Activated CD4-positive, alpha-beta T cell treated with anti-CD3 and anti-CD28 coated beads, Interleukin-2, amount 10 ng/mL, durations not matched to agents 24 days and 14 days (primary cell): ENCODE data around the gene PGLYRP3. TPM values are rescaled to one million over a fixed set of nuclear protein-coding genes. Genes with fewer than 3 reads are reported as not detected.

Experiments
- DNase-seq: peaks from one replicate; pipeline ENCODE4 v3.0.0; 2022
- H3K27ac Mint-ChIP-seq: one replicate; pipeline ENCODE4 v1.8.0; 2022; ENCODE audit warnings: mild to moderate bottlenecking, mixed read lengths
- H3K27me3 Mint-ChIP-seq: one replicate; pipeline ENCODE4 v1.8.0; 2022; ENCODE audit warnings: mixed read lengths
- H3K36me3 Mint-ChIP-seq: one replicate; pipeline ENCODE4 v1.8.0; 2022; ENCODE audit warnings: low read depth, mild to moderate bottlenecking, mixed read lengths
- H3K4me1 Mint-ChIP-seq: one replicate; pipeline ENCODE4 v1.8.0; 2021; ENCODE audit warnings: mixed read lengths
- H3K4me3 Mint-ChIP-seq: one replicate; pipeline ENCODE4 v1.8.0; 2022; ENCODE audit warnings: mild to moderate bottlenecking, moderate library complexity, mixed read lengths
- H3K9me3 Mint-ChIP-seq: one replicate; pipeline ENCODE4 v1.8.0; 2021; ENCODE audit warnings: mixed read lengths
- intact Hi-C: fragments of 100-400 bp; cut with micrococcal nuclease; formaldehyde crosslinking; loops from one replicate; pipeline ENCODE4 v1.15.1; 2023
- total RNA-seq: library from RNA; stranded (reverse); gene quantifications from 2 replicates; pipeline ENCODE4 v1.2.3, GENCODE V29; 2022

The PGLYRP3 gene
- total RNA-seq, 1 donor from 2014 or later, result not detected

GRCh38 chr1:153277852-153278251, 34.9 kb downstream of the PGLYRP3 start:
- Mint-ChIP-seq H3K27ac (no peak overlapping the region), H3K9me3 (no peaks in the 10 kb centered on the region), H3K4me1 (no peaks in the 10 kb centered on the region), H3K36me3 (no peaks in the 10 kb centered on the region), H3K27me3 (peaks cover 45% of the 10 kb centered on the region), H3K4me3 (no peak overlapping the region)
- intact Hi-C loops, result no loop called here
- DNase-seq, result peak; percentile 77

GRCh38 chr1:153272186-153272585, 40.6 kb downstream of the PGLYRP3 start:
- Mint-ChIP-seq H3K36me3 (no peaks in the 10 kb centered on the region), H3K4me1 (no peaks in the 10 kb centered on the region), H3K9me3 (no peaks in the 10 kb centered on the region), H3K4me3 (no peak overlapping the region), H3K27ac (no peak overlapping the region), H3K27me3 (peaks cover 41% of the 10 kb centered on the region)
- no peak for DNase-seq
- intact Hi-C loops, result no loop called here

DNA sequence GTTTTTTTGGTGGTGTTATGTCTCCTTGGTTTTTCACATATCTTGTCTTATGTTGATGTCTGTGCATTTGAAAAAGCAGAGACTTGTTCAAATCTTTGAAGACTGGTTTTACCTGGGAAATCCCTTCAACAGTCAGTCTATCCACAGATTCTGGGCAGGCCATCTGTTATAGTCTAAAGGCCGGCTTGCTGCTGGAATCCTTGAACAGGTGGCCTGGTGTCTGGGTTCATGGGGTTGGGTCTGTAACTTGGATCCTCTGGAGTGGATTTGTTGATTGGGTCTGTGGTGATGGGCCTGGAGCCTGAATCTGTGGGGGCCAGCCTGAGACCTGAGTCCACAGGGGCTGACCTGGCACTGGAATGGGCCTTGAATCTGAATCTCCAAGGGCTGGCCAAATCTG, 41.0 kb downstream of the PGLYRP3 start:
- Mint-ChIP-seq H3K27ac (no peak overlapping the region), H3K36me3 (no peaks in the 10 kb centered on the region), H3K27me3 (peaks cover 43% of the 10 kb centered on the region), H3K4me3 (no peak overlapping the region), H3K9me3 (no peaks in the 10 kb centered on the region), H3K4me1 (no peaks in the 10 kb centered on the region)
- intact Hi-C loops, result no loop called here
- no peak for DNase-seq

- intact Hi-C loops, result no loop called here
- peaks cover 14% of the 10 kb centered on the region for H3K4me1 Mint-ChIP-seq
- DNase-seq, result no peak
- H3K27ac Mint-ChIP-seq, result no peak overlapping the region
- H3K27me3 Mint-ChIP-seq, result peaks cover 68% of the 10 kb centered on the region
- H3K4me3 Mint-ChIP-seq, result no peak overlapping the region
- no peaks in the 10 kb centered on the region for H3K9me3 Mint-ChIP-seq
- peaks cover 1% of the 10 kb centered on the region for H3K36me3 Mint-ChIP-seq
Observed at GRCh38 chr1:153265457-153265856, 47.3 kb downstream of the PGLYRP3 start.

DNA sequence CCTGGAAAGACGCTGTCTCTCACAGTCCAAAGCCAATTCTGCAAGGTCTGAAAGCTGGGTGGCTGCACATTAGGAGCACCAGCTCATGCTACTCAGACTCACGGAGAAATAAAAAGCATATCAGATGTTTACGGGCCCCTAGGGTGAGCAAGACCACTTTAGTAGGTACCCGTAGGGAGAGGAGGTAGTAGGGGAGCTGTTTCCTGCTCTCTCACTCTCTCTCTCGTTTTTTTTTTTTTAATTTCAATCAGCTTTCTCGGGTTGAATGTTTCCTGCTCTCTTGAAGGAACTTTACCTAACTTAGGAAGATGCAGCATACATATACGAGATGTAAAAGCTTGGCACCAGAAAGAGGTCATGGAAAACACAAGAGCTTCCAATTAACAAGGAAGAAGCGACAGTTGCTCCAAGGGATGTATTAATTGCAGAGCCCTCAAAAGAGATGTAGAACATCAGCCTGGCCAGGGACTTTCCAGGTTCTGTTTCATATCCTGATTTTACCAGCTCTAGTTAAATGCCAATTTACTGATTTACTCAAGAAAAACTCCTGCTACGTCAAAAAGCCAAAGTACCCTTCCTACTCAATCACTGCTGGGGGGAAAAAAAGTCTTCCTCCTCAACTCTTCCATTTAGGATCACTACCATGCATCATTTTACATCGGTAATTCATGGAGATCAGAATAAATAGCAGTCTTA, 50.1 kb downstream of the PGLYRP3 start:
- peaks cover 18% of the 10 kb centered on the region for H3K4me1 Mint-ChIP-seq
- peaks cover 80% of the 10 kb centered on the region for H3K27me3 Mint-ChIP-seq
- H3K27ac Mint-ChIP-seq, result no peak overlapping the region
- intact Hi-C loops, result no loop called here
- no peaks in the 10 kb centered on the region for H3K9me3 Mint-ChIP-seq
- H3K36me3 Mint-ChIP-seq, result peaks cover 3% of the 10 kb centered on the region
- H3K4me3 Mint-ChIP-seq, result peak overlapping the region; percentile 9
- no peak for DNase-seq

DNA sequence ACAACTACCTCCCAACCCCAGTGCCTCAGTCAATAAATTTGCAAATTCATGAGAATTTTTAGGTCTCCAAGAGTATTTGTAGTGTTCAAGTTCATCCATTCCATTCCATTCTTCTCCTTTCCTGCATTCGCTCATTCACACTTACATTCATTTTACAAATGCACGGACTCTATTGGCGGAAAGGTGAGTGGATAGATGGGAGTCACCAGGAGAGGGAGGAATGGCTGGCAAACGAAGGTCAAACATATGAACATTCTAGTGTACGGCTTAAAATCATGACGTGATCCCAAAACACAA, 50.7 kb downstream of the PGLYRP3 start:
- peaks cover 77% of the 10 kb centered on the region for H3K27me3 Mint-ChIP-seq
- H3K27ac Mint-ChIP-seq, result no peak overlapping the region
- intact Hi-C loops, result no loop called here
- H3K9me3 Mint-ChIP-seq, result no peaks in the 10 kb centered on the region
- DNase-seq, result no peak
- peaks cover 3% of the 10 kb centered on the region for H3K36me3 Mint-ChIP-seq
- H3K4me1 Mint-ChIP-seq, result peaks cover 18% of the 10 kb centered on the region
- H3K4me3 Mint-ChIP-seq, result peak overlapping the region; percentile 57

GRCh38 chr1:153261281-153262069, 51.3 kb downstream of the PGLYRP3 start:
- peaks cover 71% of the 10 kb centered on the region for H3K27me3 Mint-ChIP-seq
- peak; percentile 67 for DNase-seq
- peaks cover 3% of the 10 kb centered on the region for H3K36me3 Mint-ChIP-seq
- intact Hi-C loops, result no loop called here
- no peaks in the 10 kb centered on the region for H3K9me3 Mint-ChIP-seq
- H3K4me1 Mint-ChIP-seq, result peaks cover 18% of the 10 kb centered on the region
- H3K27ac Mint-ChIP-seq, result no peak overlapping the region
- H3K4me3 Mint-ChIP-seq, result peak overlapping the region; percentile 57

GRCh38 chr1:153260585-153261280, 52.0 kb downstream of the PGLYRP3 start:
- peak overlapping the region; percentile 51 for H3K4me3 Mint-ChIP-seq
- no peaks in the 10 kb centered on the region for H3K9me3 Mint-ChIP-seq
- peaks cover 66% of the 10 kb centered on the region for H3K27me3 Mint-ChIP-seq
- peaks cover 3% of the 10 kb centered on the region for H3K36me3 Mint-ChIP-seq
- H3K4me1 Mint-ChIP-seq, result peaks cover 18% of the 10 kb centered on the region
- peak; percentile 64 for DNase-seq
- peak overlapping the region; percentile 64 for H3K27ac Mint-ChIP-seq
- intact Hi-C loops, result no loop called here

GRCh38 chr1:153259387-153259786, 53.4 kb downstream of the PGLYRP3 start, which contains the start of gene LORICRIN:
Gene LORICRIN, plus strand, starts transcription at chr1:153259687. Its CDS starts 1,263 bp downstream, at chr1:153260950.
- Mint-ChIP-seq H3K4me3 (peak within 1 kb of the TSS; percentile 51), H3K4me1 (peaks cover 18% of the 10 kb centered on the region), H3K27me3 (peaks cover 60% of the 10 kb centered on the region), H3K27ac (peak within 1 kb of the TSS; percentile 64), H3K9me3 (no peaks in the 10 kb centered on the region), H3K36me3 (peaks cover 3% of the 10 kb centered on the region)
- intact Hi-C loops, result no loop called here
- DNase-seq, result no peak

GRCh38 chr1:153253693-153254092, 59.1 kb downstream of the PGLYRP3 start:
- H3K9me3 Mint-ChIP-seq, result no peaks in the 10 kb centered on the region
- peaks cover 3% of the 10 kb centered on the region for H3K4me1 Mint-ChIP-seq
- intact Hi-C loops, result no loop called here
- peak; percentile 53 for DNase-seq
- no peak overlapping the region for H3K4me3 Mint-ChIP-seq
- no peaks in the 10 kb centered on the region for H3K36me3 Mint-ChIP-seq
- no peak overlapping the region for H3K27ac Mint-ChIP-seq
- peaks cover 15% of the 10 kb centered on the region for H3K27me3 Mint-ChIP-seq

DNA sequence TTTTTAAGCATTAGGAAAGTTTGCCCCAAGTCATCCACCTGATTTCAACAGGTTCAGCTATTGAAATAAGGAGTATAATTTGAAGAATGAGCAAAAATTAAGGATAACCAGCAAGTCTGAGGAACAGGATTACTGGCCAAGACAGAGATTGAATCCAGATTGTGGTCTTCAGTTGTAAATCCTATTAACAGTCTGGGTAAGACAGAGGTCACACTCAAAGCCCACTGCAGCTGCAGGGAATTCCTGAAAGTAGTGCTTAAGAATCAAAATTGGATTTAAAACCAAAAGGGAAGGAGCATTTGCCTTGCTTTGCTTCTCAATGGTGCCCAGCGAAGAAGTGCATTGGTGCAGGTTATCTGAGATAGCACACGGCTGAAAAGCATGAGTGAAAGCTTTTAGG, 59.7 kb downstream of the PGLYRP3 start:
- H3K4me1 Mint-ChIP-seq, result peaks cover 3% of the 10 kb centered on the region
- H3K4me3 Mint-ChIP-seq, result no peak overlapping the region
- intact Hi-C loops, result no loop called here
- no peak overlapping the region for H3K27ac Mint-ChIP-seq
- H3K9me3 Mint-ChIP-seq, result no peaks in the 10 kb centered on the region
- no peaks in the 10 kb centered on the region for H3K36me3 Mint-ChIP-seq
- no peak for DNase-seq
- peaks cover 11% of the 10 kb centered on the region for H3K27me3 Mint-ChIP-seq

- no peak overlapping the region for H3K4me3 Mint-ChIP-seq
- no peak for DNase-seq
- no peaks in the 10 kb centered on the region for H3K36me3 Mint-ChIP-seq
- peaks cover 3% of the 10 kb centered on the region for H3K4me1 Mint-ChIP-seq
- H3K27ac Mint-ChIP-seq, result no peak overlapping the region
- intact Hi-C loops, result no loop called here
- H3K27me3 Mint-ChIP-seq, result peaks cover 11% of the 10 kb centered on the region
- no peaks in the 10 kb centered on the region for H3K9me3 Mint-ChIP-seq
Observed at GRCh38 chr1:153251988-153252387, 60.8 kb downstream of the PGLYRP3 start.

DNA sequence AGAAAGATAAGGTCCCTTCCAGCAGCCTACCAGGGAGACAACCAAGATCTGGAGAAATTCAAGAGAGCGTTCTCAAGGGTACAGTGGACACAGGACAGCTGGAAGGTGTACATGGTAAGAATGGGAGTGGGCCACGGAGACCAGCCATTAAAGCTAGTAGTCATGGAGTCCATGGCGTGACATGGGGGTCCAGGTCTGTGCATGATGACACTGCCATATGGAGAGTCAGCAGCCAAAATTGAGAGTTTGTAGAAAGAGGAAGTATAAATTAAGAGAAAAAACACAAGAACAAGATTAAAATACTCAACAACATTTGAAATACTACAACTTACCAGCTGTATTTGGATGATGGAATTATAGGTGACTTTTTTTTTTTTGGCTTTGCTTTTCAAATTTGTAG, 61.2 kb downstream of the PGLYRP3 start:
- H3K4me1 Mint-ChIP-seq, result peaks cover 3% of the 10 kb centered on the region
- intact Hi-C loops, result no loop called here

DNA sequence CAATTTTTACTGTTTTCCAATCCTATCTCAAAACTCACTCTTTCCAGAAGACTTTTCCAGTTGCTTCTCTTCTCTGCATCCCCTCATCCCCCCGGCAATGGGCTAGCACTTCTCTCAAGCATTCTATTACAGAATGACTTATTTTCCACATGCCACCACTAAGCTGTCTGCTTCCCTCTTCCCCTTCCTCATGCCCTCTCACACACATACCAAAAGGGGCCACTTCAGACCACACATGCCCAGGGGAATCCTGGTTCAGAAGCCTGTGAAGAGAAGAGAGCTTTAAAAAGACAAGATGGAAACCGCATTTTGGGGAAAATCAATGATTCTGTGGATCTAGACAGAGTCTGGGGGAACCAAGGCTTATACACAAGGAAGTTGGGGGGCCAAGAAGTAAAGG, 61.7 kb downstream of the PGLYRP3 start:
- H3K36me3 Mint-ChIP-seq, result no peaks in the 10 kb centered on the region
- intact Hi-C loops, result no loop called here
- peak; percentile 26 for DNase-seq
- no peak overlapping the region for H3K27ac Mint-ChIP-seq
- H3K4me1 Mint-ChIP-seq, result peaks cover 3% of the 10 kb centered on the region
- no peak overlapping the region for H3K4me3 Mint-ChIP-seq
- H3K9me3 Mint-ChIP-seq, result no peaks in the 10 kb centered on the region
- H3K27me3 Mint-ChIP-seq, result peaks cover 11% of the 10 kb centered on the region

More for the DNA sequence above, 61.2 kb downstream of the PGLYRP3 start:
- Mint-ChIP-seq H3K4me3 (no peak overlapping the region), H3K9me3 (no peaks in the 10 kb centered on the region), H3K27me3 (peaks cover 11% of the 10 kb centered on the region), H3K27ac (no peak overlapping the region), H3K36me3 (no peaks in the 10 kb centered on the region)
- DNase-seq, result no peak
